ENCODE results near the gene COL18A1. TPM values are rescaled to one million over a fixed set of nuclear protein-coding genes. Genes with fewer than 3 reads are reported as not detected.

Gene COL18A1
- polyA plus RNA-seq, 1 of the 3 experiments (the other 2 are of a cell fraction), result 118 TPM

GRCh38 chr21:45416620-45417019 lies 11.7 kb downstream of the COL18A1 start:
- Histone ChIP-seq H3K9me2 (no peaks in the 10 kb centered on the region), H3K36me3 (replicated peaks in 1 of 2; ENCODE audit: control insufficient read depth in 1 of 2, insufficient read depth in 2 of 2, low read length in 1 of 2) (peaks cover 0 to 10% of the 10 kb centered on the region in 2 experiments), H3K4me3 (ENCODE audit: low read depth in 2 of 2, low read length in 1 of 2) (no peak overlapping the region), H3K4me1 (ENCODE audit: control insufficient read depth in 1 of 2, insufficient read depth in 2 of 2, low read depth in 1 of 2, low read length in 1 of 2) (peaks cover 0 to 20% of the 10 kb centered on the region in 2 experiments; a peak in 2 of 4 replicates), H2AFZ (ENCODE audit: low read depth) (no peak overlapping the region), H4K20me1 (ENCODE audit: insufficient read depth) (peaks cover 98% of the 10 kb centered on the region), H3K27ac (ENCODE audit: low read depth in 2 of 2, low read length in 1 of 2) (no peak overlapping the region), H3K79me2 (ENCODE audit: insufficient read depth) (peaks cover 97% of the 10 kb centered on the region), H3K9ac (no peak overlapping the region), H3K9me3 (no peaks in the 10 kb centered on the region), H3K27me3 (ENCODE audit: insufficient read depth) (no peaks in the 10 kb centered on the region), H3F3A (replicated peaks; ENCODE audit: insufficient read depth) (no peaks in the 10 kb centered on the region), H3K4me2 (no peak overlapping the region)
- no peak for TF ChIP-seq TAF1 (IDR thresholded peaks at IDR 0.05; ENCODE audit: borderline replicate concordance, low read depth, low read length)
- TF ChIP-seq MAX (IDR thresholded peaks at IDR 0.05; ENCODE audit: low read depth), result no peak
- no peak for TF ChIP-seq POLR2AphosphoS5 (IDR thresholded peaks at IDR 0.05; ENCODE audit: low read depth, low read length)
- no peak for TF ChIP-seq SMC3 (IDR thresholded peaks at IDR 0.05; ENCODE audit: low read depth, low read length)
- TF ChIP-seq FOXJ3 (CRISPR knock-in tag; IDR thresholded peaks at IDR 0.05), result no peak
- no peak for TF ChIP-seq REST (IDR thresholded peaks at IDR 0.05; ENCODE audit: low read depth, low read length)
- TF ChIP-seq GATA2 (CRISPR knock-in tag; IDR thresholded peaks at IDR 0.05), result no peak
- no peak for TF ChIP-seq ELF1 (IDR thresholded peaks at IDR 0.05)
- no peak for TF ChIP-seq PBX3 (IDR thresholded peaks at IDR 0.05)
- no peak for TF ChIP-seq USF2 (IDR thresholded peaks at IDR 0.05; ENCODE audit: borderline replicate concordance, low read depth, low read length)
- TF ChIP-seq, protein P1, sequence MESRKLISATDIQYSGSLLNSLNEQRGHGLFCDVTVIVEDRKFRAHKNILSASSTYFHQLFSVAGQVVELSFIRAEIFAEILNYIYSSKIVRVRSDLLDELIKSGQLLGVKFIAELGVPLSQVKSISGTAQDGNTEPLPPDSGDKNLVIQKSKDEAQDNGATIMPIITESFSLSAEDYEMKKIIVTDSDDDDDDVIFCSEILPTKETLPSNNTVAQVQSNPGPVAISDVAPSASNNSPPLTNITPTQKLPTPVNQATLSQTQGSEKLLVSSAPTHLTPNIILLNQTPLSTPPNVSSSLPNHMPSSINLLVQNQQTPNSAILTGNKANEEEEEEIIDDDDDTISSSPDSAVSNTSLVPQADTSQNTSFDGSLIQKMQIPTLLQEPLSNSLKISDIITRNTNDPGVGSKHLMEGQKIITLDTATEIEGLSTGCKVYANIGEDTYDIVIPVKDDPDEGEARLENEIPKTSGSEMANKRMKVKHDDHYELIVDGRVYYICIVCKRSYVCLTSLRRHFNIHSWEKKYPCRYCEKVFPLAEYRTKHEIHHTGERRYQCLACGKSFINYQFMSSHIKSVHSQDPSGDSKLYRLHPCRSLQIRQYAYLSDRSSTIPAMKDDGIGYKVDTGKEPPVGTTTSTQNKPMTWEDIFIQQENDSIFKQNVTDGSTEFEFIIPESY (IDR thresholded peaks at IDR 0.05; ENCODE audit: borderline replicate concordance, low read depth), result no peak
- TF ChIP-seq RAD21 (IDR thresholded peaks at IDR 0.05; ENCODE audit: low read length), result no peak
- no peak for TF ChIP-seq FOXM1 (IDR thresholded peaks at IDR 0.05; ENCODE audit: low read depth)
- TF ChIP-seq NFIC (IDR thresholded peaks at IDR 0.05; ENCODE audit: borderline replicate concordance), result no peak
- TF ChIP-seq EZH2phosphoT487 (IDR thresholded peaks at IDR 0.05; ENCODE audit: borderline replicate concordance, low read depth), result no peak
- TF ChIP-seq GABPA (IDR thresholded peaks at IDR 0.05; ENCODE audit: low read depth), result no peak
- TF ChIP-seq CHD2 (IDR thresholded peaks at IDR 0.05; ENCODE audit: low read length, partially characterized antibody), result no peak
- no peak for TF ChIP-seq EP300 (IDR thresholded peaks at IDR 0.05; ENCODE audit: borderline replicate concordance in 1 of 2, low read depth in 1 of 2, low read length in 1 of 2)
- TF ChIP-seq IRF3 (IDR thresholded peaks at IDR 0.05; ENCODE audit: low read depth, low read length), result no peak
- TF ChIP-seq TCF12 (IDR thresholded peaks at IDR 0.05), result no peak
- POLR2A ChIA-PET, result no interaction called here
- CTCF ChIA-PET, result interaction anchor here (0.9 to 1.4 kb wide), 3 partner anchors 8 to 43 kb away, joined by 3 to 5 read pairs (median 4); no protein-coding TSS in a partner anchor
- 96% methylated on average over 8 of the region's 8 CpGs for WGBS (ENCODE audit: low lambda C conversion rate)
- no peak for DNase-seq
